GM12873 (cell line): ENCODE results near the gene GOPC.

Source experiments
- TF ChIP-seq, protein P1 (sequence below): IDR thresholded peaks from 2 replicates; pipeline ENCODE4 v1.5.1; 2012; ENCODE audit warnings: low read depth, mild to moderate bottlenecking, moderate library complexity, low read length, control low read depth; ENCODE audit not compliant: insufficient read depth; ENCODE audit errors: missing control alignments

GOPC gene

DNA sequence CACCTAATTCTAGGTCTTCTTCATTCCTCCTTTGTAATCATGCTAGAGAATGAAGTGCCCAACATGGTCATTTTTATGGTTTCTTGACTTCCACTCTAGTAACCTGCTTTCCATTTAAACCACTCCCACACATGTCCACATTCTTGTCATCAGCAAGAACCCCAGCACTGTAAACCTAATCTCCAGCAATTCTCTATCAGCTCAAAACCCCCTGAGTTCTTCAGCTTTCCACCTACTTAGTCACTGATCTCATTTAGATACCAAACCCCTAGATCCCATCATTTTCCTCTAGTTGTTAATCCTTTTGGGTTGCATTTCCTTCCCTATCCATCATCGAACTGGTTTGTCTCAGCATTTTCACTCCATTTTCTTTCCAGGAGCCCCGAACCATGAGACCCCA is 49.7 kb downstream of the GOPC start:
- TF ChIP-seq, protein P1, sequence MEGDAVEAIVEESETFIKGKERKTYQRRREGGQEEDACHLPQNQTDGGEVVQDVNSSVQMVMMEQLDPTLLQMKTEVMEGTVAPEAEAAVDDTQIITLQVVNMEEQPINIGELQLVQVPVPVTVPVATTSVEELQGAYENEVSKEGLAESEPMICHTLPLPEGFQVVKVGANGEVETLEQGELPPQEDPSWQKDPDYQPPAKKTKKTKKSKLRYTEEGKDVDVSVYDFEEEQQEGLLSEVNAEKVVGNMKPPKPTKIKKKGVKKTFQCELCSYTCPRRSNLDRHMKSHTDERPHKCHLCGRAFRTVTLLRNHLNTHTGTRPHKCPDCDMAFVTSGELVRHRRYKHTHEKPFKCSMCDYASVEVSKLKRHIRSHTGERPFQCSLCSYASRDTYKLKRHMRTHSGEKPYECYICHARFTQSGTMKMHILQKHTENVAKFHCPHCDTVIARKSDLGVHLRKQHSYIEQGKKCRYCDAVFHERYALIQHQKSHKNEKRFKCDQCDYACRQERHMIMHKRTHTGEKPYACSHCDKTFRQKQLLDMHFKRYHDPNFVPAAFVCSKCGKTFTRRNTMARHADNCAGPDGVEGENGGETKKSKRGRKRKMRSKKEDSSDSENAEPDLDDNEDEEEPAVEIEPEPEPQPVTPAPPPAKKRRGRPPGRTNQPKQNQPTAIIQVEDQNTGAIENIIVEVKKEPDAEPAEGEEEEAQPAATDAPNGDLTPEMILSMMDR: no peak

DNA sequence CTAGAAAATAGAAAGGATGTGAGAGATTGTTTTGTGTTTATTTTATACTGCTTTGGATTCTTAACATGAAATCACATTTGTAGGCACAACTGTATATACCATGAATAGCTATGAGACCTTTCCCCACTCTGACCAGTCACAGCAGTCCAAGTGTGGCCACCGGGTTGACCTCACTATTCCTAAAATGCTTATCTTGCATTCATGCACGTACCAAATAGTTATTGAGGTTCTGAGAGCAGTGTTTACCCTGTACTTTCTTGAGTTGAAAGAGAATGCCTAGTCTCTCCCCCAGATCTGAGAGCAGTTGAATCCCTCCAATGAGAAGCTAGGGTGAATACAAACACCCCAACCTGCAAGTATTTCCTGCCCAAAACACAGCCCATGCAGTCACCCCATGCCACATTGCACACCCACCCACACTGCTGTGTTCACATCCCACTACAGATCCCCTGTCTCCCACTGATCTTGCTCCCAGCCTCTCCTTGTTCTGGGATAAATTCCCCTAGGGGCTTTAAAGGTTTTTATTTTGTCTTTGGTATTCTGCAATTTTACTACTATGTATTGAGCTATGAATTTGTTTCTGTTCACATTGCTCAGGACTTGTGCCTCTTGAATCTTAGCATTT is 51.6 kb downstream of the GOPC start:
- TF ChIP-seq, protein P1: no peak

DNA sequence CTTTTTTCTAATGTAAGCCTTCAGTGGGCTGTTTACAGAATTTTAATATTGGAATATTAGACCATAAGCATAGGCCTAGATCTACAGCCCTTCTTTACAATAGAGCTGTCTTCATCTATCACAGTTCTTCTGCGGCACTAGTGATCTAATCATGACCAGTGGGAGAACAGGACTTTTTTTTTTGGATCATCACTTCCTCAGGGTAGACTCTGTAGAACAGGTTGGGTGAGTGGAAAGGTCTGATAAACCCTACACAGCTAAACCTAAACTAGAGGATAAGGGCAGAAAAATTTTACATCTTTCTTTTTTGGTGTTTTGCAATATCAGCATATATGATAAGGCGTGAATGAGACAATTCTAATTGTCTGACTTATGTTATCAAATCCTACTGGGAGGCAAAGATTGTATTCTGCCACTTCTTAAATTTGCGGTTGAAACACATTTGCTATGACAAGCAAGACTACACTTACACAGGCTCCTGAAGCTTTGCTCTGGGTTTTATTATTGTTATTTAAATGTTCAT is 52.2 kb downstream of the GOPC start:
- TF ChIP-seq, protein P1: no peak

- TF ChIP-seq, protein P1: no peak
Measured at GRCh38 chr6:117549611-117550010, 52.7 kb downstream of the GOPC start.

GRCh38 chr6:117548797-117549301 is 53.5 kb downstream of the GOPC start:
- TF ChIP-seq, protein P1: no peak

- TF ChIP-seq, protein P1: no peak
Measured at GRCh38 chr6:117547688-117548621, 54.4 kb downstream of the GOPC start.

DNA sequence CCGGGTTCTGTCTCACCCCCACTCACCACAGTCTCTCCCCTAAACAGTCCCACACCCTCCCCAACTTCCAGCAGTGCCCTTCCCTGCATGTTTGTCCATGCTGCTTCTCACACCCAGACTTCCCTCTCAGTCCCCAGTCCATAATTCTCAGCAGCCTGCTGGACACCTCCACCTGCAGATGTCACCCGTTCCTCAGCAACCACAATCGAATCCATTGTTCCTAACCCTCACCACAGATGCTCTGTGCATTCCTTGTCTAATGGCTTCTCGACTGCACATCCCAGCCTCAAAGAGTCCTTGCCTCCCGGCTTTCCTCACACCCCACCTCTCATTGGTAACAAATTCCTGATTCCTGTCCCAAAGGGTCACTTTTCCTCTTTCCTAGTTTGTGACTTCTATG is 55.6 kb downstream of the GOPC start:
- TF ChIP-seq, protein P1: no peak
